ENCODE measurements around the gene ARHGAP10.

GRCh38 chr4:148006001-148006400, 274.1 kb downstream of the ARHGAP10 start:
- no peak for TF ChIP-seq CTCF (IDR thresholded peaks at IDR 0.05)
- TF ChIP-seq EZH2 (IDR thresholded peaks at IDR 0.05), result no peak
- TF ChIP-seq EZH2phosphoT487 (IDR thresholded peaks at IDR 0.05), result no peak

Data from neural progenitor cell (in vitro differentiated cells).